Gastroesophageal sphincter (tissue), 3 donors: ENCODE data around the gene PDZD2.
"Not testable (repeated sequence)": the region's sequence is repeated elsewhere in the genome, so short reads cannot be mapped to it uniquely, and the experiment has no call there.

Source experiments
- EP300 ChIP-seq: sonication (generic); formaldehyde crosslinking; IDR thresholded peaks from one replicate; pipeline ENCODE4 v1.6.1; 2017; ENCODE audit warnings: antibody characterized with exemption, mild to moderate bottlenecking
- POLR2A ChIP-seq, 2 donors: fragments of 450-650 bp; IDR thresholded peaks; one replicate each; pipeline ENCODE4 v1.6.1; 2017; ENCODE audit warnings: antibody characterized with exemption in 2 of 2, mild to moderate bottlenecking in 2 of 2, moderate library complexity in 1 of 2
- TF ChIP-seq, protein P1 (sequence below), 4 experiments: fragments of 200-600 bp in 2 of 4; fragments of 450-650 bp in 2 of 4; sonication (generic) in 1 of 4; IDR thresholded peaks; one replicate each; pipeline ENCODE4 v1.5.1; 2017 to 2019; ENCODE audit warnings: antibody characterized with exemption in 4 of 4, mild to moderate bottlenecking in 2 of 4, moderate library complexity in 2 of 4

DNA sequence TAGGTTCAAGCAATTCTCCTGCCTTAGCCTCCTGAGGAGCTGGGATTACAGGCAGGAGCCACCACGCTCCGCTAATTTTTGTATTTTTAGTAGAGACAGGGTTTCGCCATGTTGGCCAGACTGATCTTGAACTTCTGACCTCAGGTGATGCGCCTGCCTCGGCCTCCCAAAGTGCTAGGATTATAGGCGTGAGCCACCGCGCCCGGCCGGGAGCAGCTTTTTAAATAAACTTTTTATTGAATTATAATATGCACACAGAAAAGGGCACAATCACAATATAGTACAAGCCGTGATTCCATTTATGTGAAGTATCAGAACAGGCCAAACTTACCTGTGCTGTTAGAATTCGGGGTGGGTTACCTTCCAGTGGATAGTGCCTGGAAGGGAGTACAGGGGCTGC is 93.9 kb downstream of the PDZD2 start:
- TF ChIP-seq, protein P1, sequence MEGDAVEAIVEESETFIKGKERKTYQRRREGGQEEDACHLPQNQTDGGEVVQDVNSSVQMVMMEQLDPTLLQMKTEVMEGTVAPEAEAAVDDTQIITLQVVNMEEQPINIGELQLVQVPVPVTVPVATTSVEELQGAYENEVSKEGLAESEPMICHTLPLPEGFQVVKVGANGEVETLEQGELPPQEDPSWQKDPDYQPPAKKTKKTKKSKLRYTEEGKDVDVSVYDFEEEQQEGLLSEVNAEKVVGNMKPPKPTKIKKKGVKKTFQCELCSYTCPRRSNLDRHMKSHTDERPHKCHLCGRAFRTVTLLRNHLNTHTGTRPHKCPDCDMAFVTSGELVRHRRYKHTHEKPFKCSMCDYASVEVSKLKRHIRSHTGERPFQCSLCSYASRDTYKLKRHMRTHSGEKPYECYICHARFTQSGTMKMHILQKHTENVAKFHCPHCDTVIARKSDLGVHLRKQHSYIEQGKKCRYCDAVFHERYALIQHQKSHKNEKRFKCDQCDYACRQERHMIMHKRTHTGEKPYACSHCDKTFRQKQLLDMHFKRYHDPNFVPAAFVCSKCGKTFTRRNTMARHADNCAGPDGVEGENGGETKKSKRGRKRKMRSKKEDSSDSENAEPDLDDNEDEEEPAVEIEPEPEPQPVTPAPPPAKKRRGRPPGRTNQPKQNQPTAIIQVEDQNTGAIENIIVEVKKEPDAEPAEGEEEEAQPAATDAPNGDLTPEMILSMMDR (IDR thresholded peaks at IDR 0.05) = not testable (repeated sequence)
- not testable (repeated sequence) for TF ChIP-seq POLR2A (IDR thresholded peaks at IDR 0.05); EP300
